H9 (cell line): ENCODE results near the gene JMJD8. TPM values are rescaled to one million over a fixed set of nuclear protein-coding genes. Genes with fewer than 3 reads are reported as not detected.
A peak's percentile ranks its signal among the peaks of the same experiment; 100 is the strongest.

Source experiments
- DNase-seq: peaks from one replicate; pipeline ENCODE4 v3.0.0-alpha.2; 2017
- H2AFZ ChIP-seq: one replicate; pipeline ENCODE4 v1.6.1; 2013; ENCODE audit warnings: mild to moderate bottlenecking, low read length, control low read depth, moderate library complexity
- H2AK5ac ChIP-seq: 2 replicates; pipeline ENCODE4 v1.6.1; 2013; ENCODE audit warnings: low read length, control low read depth, mixed read lengths; ENCODE audit not compliant: insufficient read length
- H2BK120ac ChIP-seq: one replicate; pipeline ENCODE4 v1.6.1; 2013; ENCODE audit warnings: low read depth, mild to moderate bottlenecking, low read length, control low read depth, inconsistent platforms; ENCODE audit not compliant: poor library complexity, severe bottlenecking
- H2BK12ac ChIP-seq: 2 replicates; pipeline ENCODE4 v1.6.1; 2013; ENCODE audit warnings: low read length, control low read depth, mixed read lengths, low read depth; ENCODE audit not compliant: insufficient read length
- H2BK15ac ChIP-seq: 2 replicates; pipeline ENCODE4 v1.6.1; 2013; ENCODE audit warnings: low read depth, low read length, control low read depth
- H2BK20ac ChIP-seq: one replicate; pipeline ENCODE4 v1.6.1; 2013; ENCODE audit warnings: low read depth, mild to moderate bottlenecking, low read length, control low read depth, inconsistent platforms; ENCODE audit not compliant: poor library complexity, severe bottlenecking
- H2BK5ac ChIP-seq: 2 replicates; pipeline ENCODE4 v1.6.1; 2013; ENCODE audit warnings: low read length, control low read depth, mixed read lengths; ENCODE audit not compliant: insufficient read length
- H3K14ac ChIP-seq: 2 replicates; pipeline ENCODE4 v1.6.1; 2013; ENCODE audit warnings: low read length, control low read depth; ENCODE audit not compliant: insufficient read depth
- H3K18ac ChIP-seq: 2 replicates; pipeline ENCODE4 v1.6.1; 2013; ENCODE audit warnings: low read depth, mild to moderate bottlenecking, mixed read lengths, low read length, control low read depth; ENCODE audit not compliant: insufficient read length
- H3K23ac ChIP-seq: 2 replicates; pipeline ENCODE4 v1.6.1; 2013; ENCODE audit warnings: low read length, control low read depth, mixed read lengths, low read depth; ENCODE audit not compliant: insufficient read length
- H3K23me2 ChIP-seq: 2 replicates; pipeline ENCODE4 v1.6.1; 2013; ENCODE audit warnings: low read depth, mild to moderate bottlenecking, mixed read lengths, low read length, control low read depth; ENCODE audit not compliant: insufficient read length, poor library complexity, severe bottlenecking
- H3K27ac ChIP-seq: 2 replicates; pipeline ENCODE4 v1.5.1; 2013; ENCODE audit warnings: low read length, control low read depth, mixed read lengths, low read depth; ENCODE audit not compliant: insufficient read length
- H3K27me3 ChIP-seq: 2 replicates; pipeline ENCODE4 v1.6.1; 2013; ENCODE audit warnings: low read length, control low read depth, inconsistent platforms; ENCODE audit not compliant: insufficient read depth
- H3K4ac ChIP-seq: 2 replicates; pipeline ENCODE4 v1.6.1; 2013; ENCODE audit warnings: low read depth, mild to moderate bottlenecking, control low read depth, inconsistent platforms, low read length, moderate library complexity
- H3K4me1 ChIP-seq: 2 replicates; pipeline ENCODE4 v1.6.1; 2013; ENCODE audit warnings: low read length, control low read depth, inconsistent platforms; ENCODE audit not compliant: insufficient read depth
- H3K4me2 ChIP-seq: 2 replicates; pipeline ENCODE4 v1.6.1; 2013; ENCODE audit warnings: low read length, control low read depth, mixed read lengths; ENCODE audit not compliant: insufficient read length, insufficient read depth
- H3K56ac ChIP-seq: 2 replicates; pipeline ENCODE4 v1.6.1; 2013; ENCODE audit warnings: low read depth, mild to moderate bottlenecking, mixed read lengths, low read length, control low read depth; ENCODE audit not compliant: insufficient read length
- H3K79me1 ChIP-seq: 2 replicates; pipeline ENCODE4 v1.6.1; 2013; ENCODE audit warnings: low read depth, mild to moderate bottlenecking, moderate library complexity, low read length, control low read depth, inconsistent platforms; ENCODE audit not compliant: insufficient read depth, poor library complexity, severe bottlenecking
- H3K79me2 ChIP-seq: 2 replicates; pipeline ENCODE4 v1.6.1; 2013; ENCODE audit warnings: low read length, control low read depth, inconsistent platforms; ENCODE audit not compliant: insufficient read depth
- H3K9ac ChIP-seq: 2 replicates; pipeline ENCODE4 v1.6.1; 2013; ENCODE audit warnings: low read length, control low read depth, mixed read lengths; ENCODE audit not compliant: insufficient read length; ENCODE audit errors: extremely low read depth
- H3K9me3 ChIP-seq: one replicate; pipeline ENCODE4 v1.6.1; 2013; ENCODE audit warnings: low read depth, low read length, inconsistent platforms; ENCODE audit not compliant: control insufficient read depth
- H3T11ph ChIP-seq: one replicate; pipeline ENCODE4 v1.6.1; 2013; ENCODE audit warnings: mild to moderate bottlenecking, low read length, control low read depth, inconsistent platforms
- H4K20me1 ChIP-seq: one replicate; pipeline ENCODE4 v1.6.1; 2013; ENCODE audit not compliant: control insufficient read depth, insufficient read length, insufficient read depth
- H4K5ac ChIP-seq: 2 replicates; pipeline ENCODE4 v1.6.1; 2013; ENCODE audit warnings: low read depth, mild to moderate bottlenecking, mixed read lengths, low read length, control low read depth; ENCODE audit not compliant: insufficient read length
- H4K8ac ChIP-seq: replicated peaks from 2 replicates; pipeline ENCODE4 v1.6.1; 2013; ENCODE audit warnings: low read length, control low read depth, mixed read lengths, low read depth; ENCODE audit not compliant: insufficient read length
- H4K91ac ChIP-seq: 2 replicates; pipeline ENCODE4 v1.6.1; 2013; ENCODE audit warnings: low read depth, mild to moderate bottlenecking, moderate library complexity, mixed read lengths, low read length, control low read depth; ENCODE audit not compliant: insufficient read length
- H3K27ac Mint-ChIP-seq, 3 experiments: 2 replicates in 2 of 3; 3 replicates in 1 of 3; pipeline ENCODE4 v1.8.0; 2020 to 2021; ENCODE audit warnings: mixed read lengths in 3 of 3, mild to moderate bottlenecking in 1 of 3, moderate library complexity in 1 of 3
- H3K27me3 Mint-ChIP-seq: 2 replicates; pipeline ENCODE4 v1.8.0; 2021; ENCODE audit warnings: low read depth, mild to moderate bottlenecking, moderate library complexity, mixed read lengths
- H3K36me3 Mint-ChIP-seq, 3 experiments: 2 replicates in 2 of 3; 3 replicates in 1 of 3; pipeline ENCODE4 v1.8.0; 2020 to 2021; ENCODE audit warnings: low read depth in 3 of 3, mixed read lengths in 3 of 3; ENCODE audit not compliant: insufficient read depth in 1 of 3
- H3K4me1 Mint-ChIP-seq, 2 experiments: 2 replicates each; pipeline ENCODE4 v1.8.0; 2020; ENCODE audit warnings: mixed read lengths in 2 of 2
- H3K4me3 Mint-ChIP-seq, 2 experiments: 2 replicates in 1 of 2; 3 replicates in 1 of 2; pipeline ENCODE4 v1.8.0; 2020 to 2021; ENCODE audit warnings: mild to moderate bottlenecking in 2 of 2, mixed read lengths in 2 of 2, moderate library complexity in 1 of 2
- H3K9me3 Mint-ChIP-seq, 2 experiments: 2 replicates in 1 of 2; 3 replicates in 1 of 2; pipeline ENCODE4 v1.8.0; 2020; ENCODE audit warnings: mild to moderate bottlenecking in 2 of 2, mixed read lengths in 2 of 2, moderate library complexity in 1 of 2
- WGBS: extraction: QIAGEN DNeasy Blood & Tissue Kit; methylation state at CpG from one replicate; pipeline ENCODE4 v1.1.7; 2013; ENCODE audit warnings: missing lambda C conversion rate, low lambda C conversion rate, mixed read lengths; ENCODE audit not compliant: insufficient read length; ENCODE audit errors: extremely low coverage; 5-methylcytosine and 5-hydroxymethylcytosine counted together
- total RNA-seq: library from RNA; stranded (reverse); gene quantifications from 2 replicates; pipeline ENCODE4 v1.2.1, GENCODE V29; 2021
- TF ChIP-seq, protein P1 (sequence below): fragments of 200-600 bp; sonication (generic); conservative IDR thresholded peaks from 3 replicates; pipeline ENCODE4 v1.8.0; 2021; ENCODE audit warnings: antibody characterized with exemption, mild to moderate bottlenecking

JMJD8 gene
- total RNA-seq, 1 experiment from 2014 or later = 52.7 TPM

- TF ChIP-seq, protein P1, sequence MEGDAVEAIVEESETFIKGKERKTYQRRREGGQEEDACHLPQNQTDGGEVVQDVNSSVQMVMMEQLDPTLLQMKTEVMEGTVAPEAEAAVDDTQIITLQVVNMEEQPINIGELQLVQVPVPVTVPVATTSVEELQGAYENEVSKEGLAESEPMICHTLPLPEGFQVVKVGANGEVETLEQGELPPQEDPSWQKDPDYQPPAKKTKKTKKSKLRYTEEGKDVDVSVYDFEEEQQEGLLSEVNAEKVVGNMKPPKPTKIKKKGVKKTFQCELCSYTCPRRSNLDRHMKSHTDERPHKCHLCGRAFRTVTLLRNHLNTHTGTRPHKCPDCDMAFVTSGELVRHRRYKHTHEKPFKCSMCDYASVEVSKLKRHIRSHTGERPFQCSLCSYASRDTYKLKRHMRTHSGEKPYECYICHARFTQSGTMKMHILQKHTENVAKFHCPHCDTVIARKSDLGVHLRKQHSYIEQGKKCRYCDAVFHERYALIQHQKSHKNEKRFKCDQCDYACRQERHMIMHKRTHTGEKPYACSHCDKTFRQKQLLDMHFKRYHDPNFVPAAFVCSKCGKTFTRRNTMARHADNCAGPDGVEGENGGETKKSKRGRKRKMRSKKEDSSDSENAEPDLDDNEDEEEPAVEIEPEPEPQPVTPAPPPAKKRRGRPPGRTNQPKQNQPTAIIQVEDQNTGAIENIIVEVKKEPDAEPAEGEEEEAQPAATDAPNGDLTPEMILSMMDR = peak; percentile 75
- peaks cover 2 to 15% (median 4%) of the 10 kb centered on the region in 3 experiments; a peak in 4 of 7 replicates for H3K36me3 Mint-ChIP-seq
- Histone ChIP-seq H3K4ac (no peak overlapping the region), H2AFZ (no peak overlapping the region), H3K79me2 (no peaks in the 10 kb centered on the region), H3K27ac (no peak overlapping the region), H3K27me3 (no peaks in the 10 kb centered on the region), H3K14ac (no peak overlapping the region; the same call in 1 of the 2 replicates), H4K20me1 (no peaks in the 10 kb centered on the region), H2AK5ac (no peak overlapping the region), H3K9me3 (no peaks in the 10 kb centered on the region), H3K4me1 (no peaks in the 10 kb centered on the region), H3T11ph (no peak overlapping the region), H3K23ac (no peak overlapping the region), H2BK5ac (no peak overlapping the region), H2BK20ac (no peak overlapping the region), H4K91ac (no peak overlapping the region), H3K9ac (peak overlapping the region; percentile 23), H3K56ac (no peak overlapping the region), H2BK15ac (no peak overlapping the region), H3K18ac (no peak overlapping the region), H2BK120ac (no peak overlapping the region), H3K79me1 (no peaks in the 10 kb centered on the region), H2BK12ac (no peak overlapping the region), H3K23me2 (peaks cover 9% of the 10 kb centered on the region), H4K8ac (no peak overlapping the region), H4K5ac (no peak overlapping the region), H3K4me2 (peak overlapping the region; percentile 43)
- DNase-seq = peak; percentile 71
- H3K4me3 Mint-ChIP-seq = peak overlapping the region; percentile 74 to 84
- H3K4me1 Mint-ChIP-seq = peaks cover 2 to 12% of the 10 kb centered on the region in 2 experiments; a peak in 3 of 4 replicates
- no CpG with 5 or more reads among the region's 24 CpGs for WGBS
- H3K9me3 Mint-ChIP-seq = no peaks in the 10 kb centered on the region
- peak overlapping the region in 1 of 3 experiments; percentile 83; a peak in 1 of 7 replicates for H3K27ac Mint-ChIP-seq
- no peaks in the 10 kb centered on the region; the same call in 1 of the 2 replicates for H3K27me3 Mint-ChIP-seq
Observed at GRCh38 chr16:648071-648780, 35.9 kb downstream of the JMJD8 start.
